Naive thymus-derived CD4-positive, alpha-beta T cell (primary cell): Measurements from ENCODE around the gene ANKFN1. TPM values are rescaled to one million over a fixed set of nuclear protein-coding genes. Genes with fewer than 3 reads are reported as not detected.

Experiments used
- ATAC-seq: fragments of 150-1000 bp; cut with Tn5 transposase; 2 replicates; pipeline ENCODE4 v1.10.0; 2021; ENCODE audit warnings: mild to moderate bottlenecking, moderate library complexity
- CTCF ChIA-PET: fragments of 350-600 bp; sonication (Branson Sonifier 250); formaldehyde crosslinking; loops from one replicate; lab custom pipeline; 2021; ENCODE audit warnings: antibody characterized with exemption; lab: Charles Lee
- POLR2A ChIA-PET: fragments of 350-600 bp; sonication (Branson Sonifier 250); formaldehyde crosslinking; loops from one replicate; lab custom pipeline; 2021; ENCODE audit warnings: antibody characterized with exemption, inconsistent platforms; lab: Charles Lee
- DNase-seq, 9 donors: peaks; one replicate each; pipeline versions ENCODE4 v3.0.0 to v3.0.0-alpha.2; 2020 to 2022; ENCODE audit warnings: mixed read lengths in 1 of 9
- H3K27ac ChIP-seq: one replicate; pipeline ENCODE4 v1.7.0; 2013; ENCODE audit warnings: mild to moderate bottlenecking, low read depth, low read length, moderate library complexity
- H3K27me3 ChIP-seq, 2 donors: one replicate each; pipeline ENCODE4 v1.7.0; 2013; ENCODE audit warnings: low read length in 2 of 2, mild to moderate bottlenecking in 2 of 2, moderate library complexity in 2 of 2; ENCODE audit not compliant: control insufficient read depth in 2 of 2, insufficient read depth in 2 of 2
- H3K36me3 ChIP-seq, 3 experiments: 1 replicate in 2 of 3; 2 replicates in 1 of 3; pipeline ENCODE4 v1.7.0; 2013; ENCODE audit warnings: low read length in 3 of 3, mild to moderate bottlenecking in 3 of 3, moderate library complexity in 1 of 3; ENCODE audit not compliant: insufficient read depth in 3 of 3, control insufficient read depth in 2 of 3
- H3K4me1 ChIP-seq, 2 donors: one replicate each; pipeline ENCODE4 v1.7.0; 2013; ENCODE audit warnings: low read length in 2 of 2, mild to moderate bottlenecking in 2 of 2, moderate library complexity in 1 of 2; ENCODE audit not compliant: control insufficient read depth in 2 of 2, insufficient read depth in 2 of 2
- H3K4me3 ChIP-seq: 2 replicates; pipeline ENCODE4 v1.7.0; 2013; ENCODE audit warnings: mild to moderate bottlenecking, low read length
- H3K9me3 ChIP-seq, 3 experiments: 1 replicate in 2 of 3; 2 replicates in 1 of 3; pipeline ENCODE4 v1.7.0; 2013; ENCODE audit warnings: low read length in 3 of 3; ENCODE audit not compliant: control insufficient read depth in 2 of 3
- H3K27ac Mint-ChIP-seq, 9 donors: one replicate each; pipeline ENCODE4 v1.8.0; 2020 to 2022; ENCODE audit warnings: mixed read lengths in 9 of 9, mild to moderate bottlenecking in 8 of 9, moderate library complexity in 5 of 9, inconsistent platforms in 2 of 9
- H3K27me3 Mint-ChIP-seq, 5 donors: one replicate each; pipeline ENCODE4 v1.8.0; 2021 to 2022; ENCODE audit warnings: mixed read lengths in 5 of 5, mild to moderate bottlenecking in 1 of 5
- H3K36me3 Mint-ChIP-seq, 5 donors: one replicate each; pipeline ENCODE4 v1.8.0; 2020 to 2022; ENCODE audit warnings: mixed read lengths in 5 of 5, mild to moderate bottlenecking in 3 of 5, inconsistent platforms in 1 of 5
- H3K4me1 Mint-ChIP-seq, 7 donors: one replicate each; pipeline ENCODE4 v1.8.0; 2020 to 2022; ENCODE audit warnings: mixed read lengths in 7 of 7, mild to moderate bottlenecking in 3 of 7, inconsistent platforms in 1 of 7
- H3K4me3 Mint-ChIP-seq, 10 donors: one replicate each; pipeline ENCODE4 v1.8.0; 2020 to 2022; ENCODE audit warnings: mild to moderate bottlenecking in 10 of 10, mixed read lengths in 10 of 10, moderate library complexity in 6 of 10, inconsistent platforms in 2 of 10
- H3K9me3 Mint-ChIP-seq, 11 donors: one replicate each; pipeline ENCODE4 v1.8.0; 2020 to 2022; ENCODE audit warnings: mixed read lengths in 11 of 11, mild to moderate bottlenecking in 4 of 11, inconsistent platforms in 1 of 11, moderate library complexity in 1 of 11
- intact Hi-C, 2 donors: fragments of 100-400 bp; cut with micrococcal nuclease; formaldehyde crosslinking; loops; one replicate each; pipeline ENCODE4 v1.15.1; 2023
- polyA plus RNA-seq, 2 donors: library from polyadenylated mRNA; unstranded; fragments of 300-500 nt; fragmentation: Illumina TruSeq; gene quantifications; one replicate each; pipeline ENCODE4 v1.2.3, GENCODE V29; 2021
- total RNA-seq, 6 experiments: library from RNA in 5 of 6; stranded (reverse) in 5 of 6; gene quantifications; 1 replicate in 5 of 6; 2 replicates in 1 of 6; pipeline ENCODE4 v1.2.3 and lab custom pipeline; 2021 to 2026

The ANKFN1 gene
- total and polyA plus RNA-seq, 7 experiments from 2014 or later: not detected

DNA sequence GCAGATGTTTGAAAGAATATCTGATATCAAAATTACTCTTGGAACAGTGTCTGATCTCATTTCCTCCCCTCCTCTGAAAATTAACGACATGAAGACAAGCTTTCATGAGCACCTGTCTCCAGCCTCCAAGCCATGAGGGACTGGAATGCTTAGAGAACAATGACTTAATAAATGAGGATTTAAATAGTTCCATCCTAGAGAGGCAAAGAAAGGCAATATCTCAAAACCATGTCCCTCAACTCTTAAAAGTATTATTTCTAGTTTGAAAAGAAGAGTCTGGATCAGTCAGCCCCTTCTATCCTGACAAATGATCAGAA lies 137.5 kb downstream of the ANKFN1 start:
- H3K36me3 Mint-ChIP-seq: peaks cover 0 to 4% (median 0%) of the 10 kb centered on the region in 5 donors
- no peaks in the 10 kb centered on the region for H3K9me3 Mint-ChIP-seq
- H3K4me3 Mint-ChIP-seq: peak overlapping the region in 9 of 10 donors; percentile 52 to 78 (median 65)
- Histone ChIP-seq H3K9me3 (no peaks in the 10 kb centered on the region), H3K27me3 (no peaks in the 10 kb centered on the region), H3K36me3 (no peaks in the 10 kb centered on the region), H3K27ac (no peak overlapping the region), H3K4me1 (no peaks in the 10 kb centered on the region), H3K4me3 (peak overlapping the region; percentile 27)
- peak overlapping the region in 8 of 9 donors; percentile 3 to 88 (median 48) for H3K27ac Mint-ChIP-seq
- ChIA-PET POLR2A (no interaction called here), CTCF (no interaction called here)
- no peaks in the 10 kb centered on the region for H3K27me3 Mint-ChIP-seq
- no peak for DNase-seq
- H3K4me1 Mint-ChIP-seq: peaks cover 7 to 26% (median 14%) of the 10 kb centered on the region in 7 donors
- intact Hi-C loops: no loop called here
- ATAC-seq: no peak

DNA sequence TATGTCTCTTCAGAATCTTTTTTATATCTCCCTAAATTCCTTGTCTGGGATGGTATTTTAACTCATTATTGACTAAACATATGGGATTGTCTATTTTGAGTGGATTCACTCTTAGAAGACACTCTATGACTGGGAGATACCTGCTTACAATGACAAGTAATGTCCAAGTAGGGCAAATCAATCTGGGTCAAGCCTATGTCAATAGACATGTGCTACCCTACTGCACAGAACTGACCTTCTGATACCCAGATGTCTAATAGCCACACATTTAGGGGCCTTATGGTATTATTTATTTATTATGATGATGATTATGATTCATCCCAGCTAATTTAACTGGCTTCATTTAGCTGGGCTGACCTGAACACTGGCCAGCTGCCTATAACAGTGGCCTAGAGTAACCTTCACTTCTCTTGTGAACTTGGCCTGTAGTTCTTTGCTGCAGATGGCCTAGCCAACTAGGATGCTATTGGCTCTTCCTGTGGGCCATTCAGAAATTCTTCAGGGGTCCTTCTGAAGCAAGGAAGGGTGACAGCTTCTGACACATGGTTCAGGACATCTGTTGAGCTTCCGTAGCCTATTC lies 138.0 kb downstream of the ANKFN1 start:
- ChIA-PET POLR2A (interaction anchor here (0.6 kb wide), 1 partner anchor 12 kb away, joined by 5 read pairs; no protein-coding TSS in a partner anchor), CTCF (no interaction called here)
- H3K4me1 ChIP-seq: no peaks in the 10 kb centered on the region
- H3K9me3 ChIP-seq: no peaks in the 10 kb centered on the region
- no peak for DNase-seq
- Mint-ChIP-seq H3K36me3 (peaks cover 0 to 4% (median 0%) of the 10 kb centered on the region in 5 donors), H3K27ac (peak overlapping the region in 2 of 9 donors; percentile 3 to 52), H3K9me3 (no peaks in the 10 kb centered on the region), H3K4me3 (peak overlapping the region in 5 of 10 donors; percentile 64 to 78 (median 65)), H3K27me3 (no peaks in the 10 kb centered on the region), H3K4me1 (peaks cover 7 to 26% (median 14%) of the 10 kb centered on the region in 7 donors)
- no peak overlapping the region for H3K4me3 ChIP-seq
- H3K27me3 ChIP-seq: no peaks in the 10 kb centered on the region
- intact Hi-C loops: no loop called here
- no peaks in the 10 kb centered on the region for H3K36me3 ChIP-seq
- H3K27ac ChIP-seq: no peak overlapping the region
- no peak for ATAC-seq

DNA sequence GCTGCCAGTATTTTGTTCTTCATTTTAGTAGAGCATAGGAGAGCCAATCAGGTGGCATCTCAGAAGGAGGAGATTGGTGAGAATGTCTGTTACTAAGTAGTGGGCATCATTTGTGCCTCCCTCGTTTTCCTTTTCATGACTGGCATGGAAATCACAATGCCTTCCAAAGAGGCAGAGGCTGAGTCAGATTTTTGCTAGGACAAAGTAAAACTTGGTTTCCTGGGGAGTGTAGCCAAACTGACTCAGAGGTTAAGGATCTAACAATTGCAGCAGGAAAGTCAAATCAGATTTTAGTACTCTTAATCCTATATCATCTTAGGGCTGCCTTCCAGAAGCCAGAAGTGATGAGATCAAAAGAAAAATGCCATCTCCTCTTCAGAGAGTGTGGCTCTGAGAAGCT lies 138.7 kb downstream of the ANKFN1 start:
- H3K4me1 Mint-ChIP-seq: peaks cover 10 to 30% (median 18%) of the 10 kb centered on the region in 7 donors
- Histone ChIP-seq H3K27me3 (no peaks in the 10 kb centered on the region), H3K27ac (no peak overlapping the region), H3K9me3 (no peaks in the 10 kb centered on the region), H3K4me1 (peaks cover 0 to 5% of the 10 kb centered on the region in 2 donors), H3K4me3 (no peak overlapping the region), H3K36me3 (no peaks in the 10 kb centered on the region)
- no peak overlapping the region for H3K4me3 Mint-ChIP-seq
- CTCF ChIA-PET: no interaction called here
- no peak overlapping the region for H3K27ac Mint-ChIP-seq
- H3K27me3 Mint-ChIP-seq: no peaks in the 10 kb centered on the region
- POLR2A ChIA-PET: interaction anchor here (0.6 kb wide), 1 partner anchor 13 kb away, joined by 5 read pairs; no protein-coding TSS in a partner anchor
- H3K36me3 Mint-ChIP-seq: peaks cover 0 to 4% (median 0%) of the 10 kb centered on the region in 5 donors
- DNase-seq (no peak), ATAC-seq (no peak)
- no peaks in the 10 kb centered on the region for H3K9me3 Mint-ChIP-seq
- intact Hi-C loops: no loop called here

DNA sequence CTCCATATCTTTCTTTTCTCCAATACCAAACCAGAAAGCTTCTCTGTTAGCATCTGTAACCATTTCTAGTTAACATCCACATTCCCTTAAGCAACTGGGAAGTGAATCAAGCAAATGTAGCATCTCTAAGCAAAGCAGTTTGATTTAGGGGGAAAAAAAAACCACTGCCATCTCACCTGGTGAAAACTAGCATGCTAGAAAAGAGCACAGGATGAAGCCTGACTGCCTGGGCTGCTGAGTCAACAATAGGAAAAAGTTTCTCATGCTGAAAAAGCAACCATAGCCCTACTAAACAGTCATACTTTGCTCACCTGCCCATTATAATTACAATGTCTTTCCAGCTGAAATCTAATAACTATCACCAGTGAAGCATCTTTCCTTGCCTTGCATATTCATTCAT lies 139.3 kb downstream of the ANKFN1 start:
- Mint-ChIP-seq H3K27ac (no peak overlapping the region), H3K9me3 (no peaks in the 10 kb centered on the region), H3K4me1 (peaks cover 15 to 34% (median 24%) of the 10 kb centered on the region in 7 donors), H3K4me3 (no peak overlapping the region), H3K27me3 (no peaks in the 10 kb centered on the region), H3K36me3 (peaks cover 0 to 4% (median 0%) of the 10 kb centered on the region in 5 donors)
- Histone ChIP-seq H3K4me1 (peaks cover 0 to 9% of the 10 kb centered on the region in 2 donors), H3K27me3 (no peaks in the 10 kb centered on the region), H3K4me3 (no peak overlapping the region), H3K36me3 (no peaks in the 10 kb centered on the region), H3K27ac (no peak overlapping the region), H3K9me3 (no peaks in the 10 kb centered on the region)
- no peak for DNase-seq
- ChIA-PET CTCF (no interaction called here), POLR2A (no interaction called here)
- ATAC-seq: no peak
- intact Hi-C loops: no loop called here

DNA sequence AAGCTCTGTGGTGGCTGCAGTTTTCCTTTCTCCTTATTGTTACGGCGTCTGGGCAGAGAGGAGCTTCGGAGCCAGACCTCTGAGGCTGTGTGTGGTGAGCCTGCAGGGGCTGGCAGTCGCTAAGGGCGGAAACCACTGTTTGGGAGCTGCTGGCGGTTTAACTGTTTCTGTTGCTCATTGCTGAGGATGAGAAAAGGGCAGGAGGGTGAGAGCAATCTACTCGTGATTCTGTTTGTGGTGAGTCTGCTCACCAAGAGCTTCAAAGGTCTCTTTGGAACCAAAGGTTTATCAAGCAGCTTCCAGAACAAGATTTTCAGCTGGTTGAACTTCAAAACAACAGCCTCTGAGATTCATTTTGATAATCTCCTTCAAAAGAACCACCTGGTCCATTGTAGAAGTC lies 143.9 kb downstream of the ANKFN1 start:
- DNase-seq (peak in 6 of 9 donors; percentile 4 to 37 (median 18)), ATAC-seq (peak; percentile 27)
- H3K27me3 Mint-ChIP-seq: peaks cover 0 to 5% (median 4%) of the 10 kb centered on the region in 5 donors
- H3K27ac Mint-ChIP-seq: peak overlapping the region in 8 of 9 donors; percentile 24 to 78 (median 44)
- H3K36me3 Mint-ChIP-seq: no peaks in the 10 kb centered on the region
- intact Hi-C loops: no loop called here
- H3K9me3 Mint-ChIP-seq: no peaks in the 10 kb centered on the region
- peak overlapping the region; percentile 34 to 80 (median 65) for H3K4me3 Mint-ChIP-seq
- ChIA-PET POLR2A (no interaction called here), CTCF (interaction anchor here (0.6 kb wide), 1 partner anchor 108 kb away, joined by 3 read pairs; no protein-coding TSS in a partner anchor)
- H3K4me1 Mint-ChIP-seq: peaks cover 9 to 26% (median 12%) of the 10 kb centered on the region in 7 donors
- Histone ChIP-seq H3K36me3 (no peaks in the 10 kb centered on the region), H3K27me3 (no peaks in the 10 kb centered on the region), H3K9me3 (no peaks in the 10 kb centered on the region), H3K4me3 (no peak overlapping the region), H3K27ac (no peak overlapping the region), H3K4me1 (peaks cover 0 to 12% of the 10 kb centered on the region in 2 donors)

DNA sequence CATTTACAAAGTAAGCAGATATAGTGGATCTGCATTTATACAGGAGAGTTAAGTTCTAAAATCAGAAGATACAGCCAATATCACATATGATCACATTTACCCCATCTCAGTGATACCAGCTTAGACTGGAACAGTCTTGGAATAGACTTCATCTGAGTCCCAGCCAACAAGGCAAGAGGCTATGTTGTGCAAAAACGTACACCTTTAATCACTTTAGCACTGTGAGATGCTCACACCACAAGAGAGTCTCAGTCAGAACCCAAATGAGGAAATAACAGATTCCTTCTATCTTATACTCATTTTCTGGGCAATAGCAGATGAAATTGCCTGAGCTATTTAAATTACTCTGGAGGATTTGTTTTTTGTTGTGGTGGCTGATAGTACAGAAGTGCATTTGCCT lies 145.6 kb downstream of the ANKFN1 start:
- Mint-ChIP-seq H3K36me3 (peaks cover 0 to 2% (median 0%) of the 10 kb centered on the region in 5 donors), H3K4me1 (peaks cover 9 to 22% (median 12%) of the 10 kb centered on the region in 7 donors), H3K9me3 (no peaks in the 10 kb centered on the region), H3K27me3 (peaks cover 0 to 11% (median 4%) of the 10 kb centered on the region in 5 donors), H3K4me3 (no peak overlapping the region), H3K27ac (peak overlapping the region in 1 of 9 donors; percentile 27)
- CTCF ChIA-PET: no interaction called here
- Histone ChIP-seq H3K4me3 (no peak overlapping the region), H3K27me3 (no peaks in the 10 kb centered on the region), H3K27ac (no peak overlapping the region), H3K4me1 (peaks cover 0 to 12% of the 10 kb centered on the region in 2 donors), H3K36me3 (no peaks in the 10 kb centered on the region), H3K9me3 (no peaks in the 10 kb centered on the region)
- intact Hi-C loops: no loop called here
- no peak for ATAC-seq
- no peak for DNase-seq
- POLR2A ChIA-PET: no interaction called here

DNA sequence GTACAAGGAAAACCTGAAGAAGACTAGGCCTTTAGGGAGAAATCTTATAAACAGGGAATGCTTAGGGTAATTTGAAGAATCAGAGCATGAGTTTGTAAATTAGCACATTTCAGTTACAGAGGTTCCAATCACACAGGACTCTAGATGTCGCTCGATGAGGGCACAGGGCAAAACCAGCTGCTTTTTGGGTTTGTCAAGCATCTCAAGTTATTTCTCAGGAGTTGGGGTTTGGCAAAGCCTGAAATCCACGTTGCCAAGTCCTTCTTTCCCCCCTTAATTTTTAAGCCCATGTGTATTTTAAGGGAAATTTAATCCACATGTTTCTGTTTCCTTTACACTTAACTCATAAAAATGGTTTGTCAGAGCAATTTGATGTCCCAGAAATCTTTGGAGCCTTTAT lies 146.9 kb downstream of the ANKFN1 start:
- peaks cover 0 to 11% (median 4%) of the 10 kb centered on the region in 5 donors for H3K27me3 Mint-ChIP-seq
- no peaks in the 10 kb centered on the region for H3K36me3 ChIP-seq
- DNase-seq: no peak
- peaks cover 9 to 22% (median 12%) of the 10 kb centered on the region in 7 donors for H3K4me1 Mint-ChIP-seq
- intact Hi-C loops: no loop called here
- H3K27ac ChIP-seq: no peak overlapping the region
- no peak overlapping the region for H3K27ac Mint-ChIP-seq
- no peaks in the 10 kb centered on the region for H3K9me3 Mint-ChIP-seq
- peaks cover 0 to 2% (median 0%) of the 10 kb centered on the region in 5 donors for H3K36me3 Mint-ChIP-seq
- ChIA-PET CTCF (no interaction called here), POLR2A (no interaction called here)
- no peak overlapping the region for H3K4me3 ChIP-seq
- no peaks in the 10 kb centered on the region for H3K27me3 ChIP-seq
- no peak for ATAC-seq
- H3K4me1 ChIP-seq: peaks cover 0 to 12% of the 10 kb centered on the region in 2 donors
- no peak overlapping the region for H3K4me3 Mint-ChIP-seq
- no peaks in the 10 kb centered on the region for H3K9me3 ChIP-seq
